ENCODE data around the gene LDB2. TPM values are rescaled to one million over a fixed set of nuclear protein-coding genes. Genes with fewer than 3 reads are reported as not detected.

The LDB2 gene
- total RNA-seq: 36.5 and 44.7 TPM in 2 replicates

GRCh38 chr4:16897991-16898827, at the start of gene LDB2:
LDB2 (minus strand) TSS chr4:16898645.

Data from smooth muscle cell of bladder (primary cell).